HepG2 (cell line): ENCODE data around the gene GPN2. TPM values are rescaled to one million over a fixed set of nuclear protein-coding genes. Genes with fewer than 3 reads are reported as not detected.

Experiments
- ARNTL ChIP-seq: sonication (generic); formaldehyde crosslinking; IDR thresholded peaks from 2 replicates; pipeline ENCODE4 v1.4.0; 2020; ENCODE audit warnings: mild to moderate bottlenecking, missing genetic modification reagents
- CHD2 ChIP-seq: IDR thresholded peaks from 2 replicates; pipeline ENCODE4 v1.6.1; 2011; ENCODE audit warnings: low read depth, low read length, improper control_type of control experiment
- DNMT1 ChIP-seq: sonication (generic); formaldehyde crosslinking; IDR thresholded peaks from 2 replicates; pipeline ENCODE4 v1.5.1; 2020; ENCODE audit warnings: mild to moderate bottlenecking, missing genetic modification reagents
- ERF ChIP-seq: IDR thresholded peaks from 2 replicates; pipeline ENCODE4 v1.6.1; 2018; ENCODE audit warnings: missing biosample characterization, missing genetic modification reagents
- FLYWCH1 ChIP-seq: sonication (generic); formaldehyde crosslinking; IDR thresholded peaks from 2 replicates; pipeline ENCODE4 v1.8.1; 2023; ENCODE audit warnings: mild to moderate bottlenecking, missing genetic modification reagents
- MTA3 ChIP-seq: sonication (generic); formaldehyde crosslinking; IDR thresholded peaks from 2 replicates; pipeline ENCODE4 v1.4.0; 2020; ENCODE audit warnings: missing genetic modification reagents
- PTBP1 ChIP-seq: fragments of 200-400 bp; formaldehyde crosslinking; IDR thresholded peaks from 2 replicates; pipeline ENCODE4 v1.6.1; 2018; ENCODE audit warnings: low read length, low read depth; ENCODE audit not compliant: poor library complexity, severe bottlenecking
- UBTF ChIP-seq: sonication (generic); formaldehyde crosslinking; IDR thresholded peaks from 2 replicates; pipeline ENCODE4 v1.4.0; 2020; ENCODE audit warnings: mild to moderate bottlenecking, missing genetic modification reagents
- ZNF333 ChIP-seq: sonication (generic); formaldehyde crosslinking; IDR thresholded peaks from 2 replicates; pipeline ENCODE4 v1.4.0; 2020; ENCODE audit warnings: mild to moderate bottlenecking, missing genetic modification reagents, borderline replicate concordance
- ZNF563 ChIP-seq: sonication (generic); formaldehyde crosslinking; IDR thresholded peaks from 2 replicates; pipeline ENCODE4 v1.8.0; 2022; ENCODE audit warnings: mild to moderate bottlenecking, moderate library complexity, missing genetic modification reagents
- polyA plus RNA-seq, 8 experiments: library from polyadenylated mRNA; depleted of rRNA in 3 of 8; stranded (reverse) in 7 of 8; unstranded in 1 of 8; fragments of >200 nt; fragmentation: Illumina TruSeq in 4 of 8; extraction: Trizol in 4 of 8; gene quantifications; 2 replicates each; pipeline versions ENCODE4 v1.2.1 to v1.2.3, GENCODE V29; 2011 to 2016; ENCODE audit warnings: low read depth in 4 of 8, missing spikeins in 1 of 8, mixed read lengths in 1 of 8; ENCODE audit not compliant: insufficient read depth in 1 of 8
- total RNA-seq, 5 experiments: library from RNA; depleted of rRNA; stranded (reverse); fragments of >200 nt; fragmentation: Illumina TruSeq; extraction: Trizol; gene quantifications; 2 replicates each; pipeline ENCODE4 v1.2.3, GENCODE V29; 2016; ENCODE audit warnings: low read depth in 1 of 5
- TF ChIP-seq, protein P1 (sequence below), 2 experiments: sonication (generic) in 1 of 2; formaldehyde crosslinking in 1 of 2; IDR thresholded peaks; 2 replicates each; pipeline versions ENCODE4 v1.6.1 to v1.9.0; 2014 to 2022; ENCODE audit warnings: antibody characterized with exemption in 1 of 2, borderline replicate concordance in 1 of 2, inconsistent platforms in 1 of 2, low read depth in 1 of 2, missing genetic modification reagents in 1 of 2
- TF ChIP-seq, protein P2 (sequence below): sonication (generic); formaldehyde crosslinking; IDR thresholded peaks from 2 replicates; pipeline ENCODE4 v1.9.0; 2021; ENCODE audit warnings: missing genetic modification reagents, borderline replicate concordance
- TF ChIP-seq, protein P3 (sequence below): IDR thresholded peaks from 2 replicates; pipeline ENCODE4 v1.6.1; 2016; ENCODE audit warnings: low read depth

Gene GPN2
- total and polyA plus RNA-seq, 2 of the 13 experiments (the other 11 are each of a cell fraction or from before 2014, with no cell fraction given) = 19.3 to 38.9 TPM

GRCh38 chr1:26921540-26922430, 31.7 kb upstream of the GPN2 start, which contains the start of gene NUDC (continued):
- TF ChIP-seq, protein P1, sequence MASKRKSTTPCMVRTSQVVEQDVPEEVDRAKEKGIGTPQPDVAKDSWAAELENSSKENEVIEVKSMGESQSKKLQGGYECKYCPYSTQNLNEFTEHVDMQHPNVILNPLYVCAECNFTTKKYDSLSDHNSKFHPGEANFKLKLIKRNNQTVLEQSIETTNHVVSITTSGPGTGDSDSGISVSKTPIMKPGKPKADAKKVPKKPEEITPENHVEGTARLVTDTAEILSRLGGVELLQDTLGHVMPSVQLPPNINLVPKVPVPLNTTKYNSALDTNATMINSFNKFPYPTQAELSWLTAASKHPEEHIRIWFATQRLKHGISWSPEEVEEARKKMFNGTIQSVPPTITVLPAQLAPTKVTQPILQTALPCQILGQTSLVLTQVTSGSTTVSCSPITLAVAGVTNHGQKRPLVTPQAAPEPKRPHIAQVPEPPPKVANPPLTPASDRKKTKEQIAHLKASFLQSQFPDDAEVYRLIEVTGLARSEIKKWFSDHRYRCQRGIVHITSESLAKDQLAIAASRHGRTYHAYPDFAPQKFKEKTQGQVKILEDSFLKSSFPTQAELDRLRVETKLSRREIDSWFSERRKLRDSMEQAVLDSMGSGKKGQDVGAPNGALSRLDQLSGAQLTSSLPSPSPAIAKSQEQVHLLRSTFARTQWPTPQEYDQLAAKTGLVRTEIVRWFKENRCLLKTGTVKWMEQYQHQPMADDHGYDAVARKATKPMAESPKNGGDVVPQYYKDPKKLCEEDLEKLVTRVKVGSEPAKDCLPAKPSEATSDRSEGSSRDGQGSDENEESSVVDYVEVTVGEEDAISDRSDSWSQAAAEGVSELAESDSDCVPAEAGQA (IDR thresholded peaks at IDR 0.05; ENCODE audit: low read depth) = no peak; the same call in 1 of the 2 replicates
- TF ChIP-seq, protein P1 (CRISPR knock-in tag; IDR thresholded peaks at IDR 0.05; ENCODE audit: borderline replicate concordance) = peak; percentile 67; the same call in 1 of the 2 replicates
- TF ChIP-seq UBTF (peak; percentile 75), DNMT1 (no peak), ZNF563 (CRISPR knock-in tag) (peak; percentile 93), ERF (CRISPR knock-in tag) (peak; percentile 55; the same call in 1 of the 2 replicates), FLYWCH1 (CRISPR knock-in tag) (no peak), ZNF333 (CRISPR knock-in tag) (peak; percentile 98; the same call in 1 of the 2 replicates), MTA3 (CRISPR knock-in tag) (no peak), PTBP1 (no peak), ARNTL (no peak), CHD2 (0 out of 2 replicates have a peak, but pooled peaks have one; percentile 27)
- TF ChIP-seq, protein P2, sequence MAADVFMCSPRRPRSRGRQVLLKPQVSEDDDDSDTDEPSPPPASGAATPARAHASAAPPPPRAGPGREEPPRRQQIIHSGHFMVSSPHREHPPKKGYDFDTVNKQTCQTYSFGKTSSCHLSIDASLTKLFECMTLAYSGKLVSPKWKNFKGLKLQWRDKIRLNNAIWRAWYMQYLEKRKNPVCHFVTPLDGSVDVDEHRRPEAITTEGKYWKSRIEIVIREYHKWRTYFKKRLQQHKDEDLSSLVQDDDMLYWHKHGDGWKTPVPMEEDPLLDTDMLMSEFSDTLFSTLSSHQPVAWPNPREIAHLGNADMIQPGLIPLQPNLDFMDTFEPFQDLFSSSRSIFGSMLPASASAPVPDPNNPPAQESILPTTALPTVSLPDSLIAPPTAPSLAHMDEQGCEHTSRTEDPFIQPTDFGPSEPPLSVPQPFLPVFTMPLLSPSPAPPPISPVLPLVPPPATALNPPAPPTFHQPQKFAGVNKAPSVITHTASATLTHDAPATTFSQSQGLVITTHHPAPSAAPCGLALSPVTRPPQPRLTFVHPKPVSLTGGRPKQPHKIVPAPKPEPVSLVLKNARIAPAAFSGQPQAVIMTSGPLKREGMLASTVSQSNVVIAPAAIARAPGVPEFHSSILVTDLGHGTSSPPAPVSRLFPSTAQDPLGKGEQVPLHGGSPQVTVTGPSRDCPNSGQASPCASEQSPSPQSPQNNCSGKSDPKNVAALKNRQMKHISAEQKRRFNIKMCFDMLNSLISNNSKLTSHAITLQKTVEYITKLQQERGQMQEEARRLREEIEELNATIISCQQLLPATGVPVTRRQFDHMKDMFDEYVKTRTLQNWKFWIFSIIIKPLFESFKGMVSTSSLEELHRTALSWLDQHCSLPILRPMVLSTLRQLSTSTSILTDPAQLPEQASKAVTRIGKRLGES (CRISPR knock-in tag) = 0 out of 2 replicates have a peak, but pooled peaks have one; percentile 73
- TF ChIP-seq, protein P3, sequence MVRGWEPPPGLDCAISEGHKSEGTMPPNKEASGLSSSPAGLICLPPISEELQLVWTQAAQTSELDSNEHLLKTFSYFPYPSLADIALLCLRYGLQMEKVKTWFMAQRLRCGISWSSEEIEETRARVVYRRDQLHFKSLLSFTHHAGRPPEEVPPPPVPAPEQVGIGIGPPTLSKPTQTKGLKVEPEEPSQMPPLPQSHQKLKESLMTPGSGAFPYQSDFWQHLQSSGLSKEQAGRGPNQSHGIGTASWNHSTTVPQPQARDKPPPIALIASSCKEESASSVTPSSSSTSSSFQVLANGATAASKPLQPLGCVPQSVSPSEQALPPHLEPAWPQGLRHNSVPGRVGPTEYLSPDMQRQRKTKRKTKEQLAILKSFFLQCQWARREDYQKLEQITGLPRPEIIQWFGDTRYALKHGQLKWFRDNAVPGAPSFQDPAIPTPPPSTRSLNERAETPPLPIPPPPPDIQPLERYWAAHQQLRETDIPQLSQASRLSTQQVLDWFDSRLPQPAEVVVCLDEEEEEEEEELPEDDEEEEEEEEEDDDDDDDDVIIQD (CRISPR knock-in tag) = no peak
